C4-2B (cell line): Measurements from ENCODE around the gene OR4E2.
"Not testable (repeated sequence)": the region's sequence is repeated elsewhere in the genome, so short reads cannot be mapped to it uniquely, and the experiment has no call there.

Experiments used
- H3K27ac ChIP-seq: fragments of 450-650 bp; 2 replicates; pipeline ENCODE4 v1.5.1; 2017
- ZFX ChIP-seq: fragments of 450-650 bp; IDR thresholded peaks from 2 replicates; pipeline ENCODE4 v1.6.1; 2017
- TF ChIP-seq, protein P1 (sequence below): fragments of 450-650 bp; conservative IDR thresholded peaks from 2 replicates; pipeline ENCODE4 v1.5.1; 2017; ENCODE audit warnings: mild to moderate bottlenecking

Gene OR4E2

DNA sequence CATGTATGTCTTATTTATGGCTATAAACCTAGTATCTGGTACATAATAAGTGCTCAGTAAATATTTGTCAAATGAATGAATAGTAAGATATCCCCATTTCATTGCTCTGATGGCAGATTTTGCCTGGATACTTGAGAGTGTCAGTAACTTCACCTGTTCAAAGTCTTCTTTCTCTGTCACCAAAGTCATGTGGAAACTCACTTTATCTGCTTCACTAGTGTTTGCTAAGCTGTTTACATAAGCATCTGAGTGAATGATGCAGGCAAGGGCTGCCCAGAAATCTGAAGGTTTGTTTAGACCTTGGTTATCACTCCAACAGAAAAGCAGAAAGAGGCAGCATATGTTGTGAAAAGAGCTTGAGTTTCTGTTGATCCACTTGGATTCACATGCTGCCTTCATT lies 15.6 kb downstream of the OR4E2 start:
- TF ChIP-seq, protein P1, sequence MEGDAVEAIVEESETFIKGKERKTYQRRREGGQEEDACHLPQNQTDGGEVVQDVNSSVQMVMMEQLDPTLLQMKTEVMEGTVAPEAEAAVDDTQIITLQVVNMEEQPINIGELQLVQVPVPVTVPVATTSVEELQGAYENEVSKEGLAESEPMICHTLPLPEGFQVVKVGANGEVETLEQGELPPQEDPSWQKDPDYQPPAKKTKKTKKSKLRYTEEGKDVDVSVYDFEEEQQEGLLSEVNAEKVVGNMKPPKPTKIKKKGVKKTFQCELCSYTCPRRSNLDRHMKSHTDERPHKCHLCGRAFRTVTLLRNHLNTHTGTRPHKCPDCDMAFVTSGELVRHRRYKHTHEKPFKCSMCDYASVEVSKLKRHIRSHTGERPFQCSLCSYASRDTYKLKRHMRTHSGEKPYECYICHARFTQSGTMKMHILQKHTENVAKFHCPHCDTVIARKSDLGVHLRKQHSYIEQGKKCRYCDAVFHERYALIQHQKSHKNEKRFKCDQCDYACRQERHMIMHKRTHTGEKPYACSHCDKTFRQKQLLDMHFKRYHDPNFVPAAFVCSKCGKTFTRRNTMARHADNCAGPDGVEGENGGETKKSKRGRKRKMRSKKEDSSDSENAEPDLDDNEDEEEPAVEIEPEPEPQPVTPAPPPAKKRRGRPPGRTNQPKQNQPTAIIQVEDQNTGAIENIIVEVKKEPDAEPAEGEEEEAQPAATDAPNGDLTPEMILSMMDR: no peak
- no peak for TF ChIP-seq ZFX
- no peak overlapping the region for H3K27ac ChIP-seq

DNA sequence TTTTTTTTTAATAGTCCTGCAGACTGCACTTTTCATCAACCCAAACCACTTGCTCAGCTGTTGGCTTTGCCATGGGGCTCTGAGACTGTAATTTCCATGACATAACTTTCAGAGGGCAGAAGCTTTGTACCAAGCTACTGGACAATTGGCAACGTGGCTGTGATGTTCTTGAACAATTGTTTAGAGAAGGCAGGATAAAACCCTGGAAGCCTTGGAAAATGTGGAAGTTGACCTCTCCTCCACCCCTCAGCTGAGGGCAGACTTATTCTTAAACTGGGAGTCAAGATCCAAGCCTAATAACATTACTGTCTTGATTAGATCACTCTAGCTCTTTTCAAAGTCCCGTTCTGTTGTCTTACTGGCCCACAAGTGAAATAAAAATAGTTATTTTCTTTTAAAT lies 17.7 kb downstream of the OR4E2 start:
- TF ChIP-seq ZFX: no peak
- TF ChIP-seq, protein P1: no peak
- H3K27ac ChIP-seq: no peak overlapping the region

DNA sequence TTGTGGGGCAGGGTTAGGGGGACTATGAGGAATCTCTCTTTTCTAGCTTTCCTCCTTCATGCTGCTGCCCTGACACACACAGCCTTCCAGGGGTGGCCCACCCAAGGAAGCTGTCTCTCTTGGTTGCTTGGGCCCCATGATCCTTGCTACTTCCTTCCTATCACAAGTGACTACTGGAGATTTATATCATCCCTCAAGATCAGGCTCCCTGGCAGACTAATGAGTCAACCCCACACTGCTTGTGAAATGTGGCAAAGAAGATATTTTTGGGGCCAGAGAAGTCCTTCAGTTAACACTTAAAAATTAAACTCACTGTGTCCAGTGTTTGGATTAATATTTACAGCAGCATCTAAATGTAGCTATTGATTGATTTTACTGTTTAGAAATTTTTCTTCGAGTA lies 18.5 kb downstream of the OR4E2 start:
- H3K27ac ChIP-seq: no peak overlapping the region
- TF ChIP-seq, protein P1: no peak
- no peak for TF ChIP-seq ZFX

DNA sequence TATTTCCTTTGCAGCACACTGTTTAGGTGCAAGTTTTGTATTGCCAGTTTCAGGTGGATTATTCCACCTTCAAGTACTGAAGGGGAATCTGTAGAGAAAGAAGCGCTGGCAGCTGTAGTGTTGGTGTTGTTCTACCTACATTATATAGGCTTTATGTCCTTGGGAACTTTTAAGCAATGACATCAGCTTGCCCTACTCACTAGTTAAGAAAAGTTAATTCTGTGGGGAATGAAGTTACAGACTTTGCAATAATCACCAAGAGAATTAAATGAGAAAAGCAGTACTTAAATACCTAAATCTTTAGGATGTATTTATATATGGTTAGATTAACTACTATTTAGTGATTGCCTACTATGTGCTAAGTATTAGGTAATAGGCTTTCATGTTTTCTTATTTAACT lies 20.1 kb downstream of the OR4E2 start, which contains the start of gene OR4E1:
TSS of gene OR4E1 (minus strand) at position 101 of the 400 bp plus-strand sequence. CDS start 2,883 bp downstream, outside the sequence.
- no peak within 1 kb of the TSS for H3K27ac ChIP-seq
- TF ChIP-seq ZFX: no peak
- TF ChIP-seq, protein P1: no peak

DNA sequence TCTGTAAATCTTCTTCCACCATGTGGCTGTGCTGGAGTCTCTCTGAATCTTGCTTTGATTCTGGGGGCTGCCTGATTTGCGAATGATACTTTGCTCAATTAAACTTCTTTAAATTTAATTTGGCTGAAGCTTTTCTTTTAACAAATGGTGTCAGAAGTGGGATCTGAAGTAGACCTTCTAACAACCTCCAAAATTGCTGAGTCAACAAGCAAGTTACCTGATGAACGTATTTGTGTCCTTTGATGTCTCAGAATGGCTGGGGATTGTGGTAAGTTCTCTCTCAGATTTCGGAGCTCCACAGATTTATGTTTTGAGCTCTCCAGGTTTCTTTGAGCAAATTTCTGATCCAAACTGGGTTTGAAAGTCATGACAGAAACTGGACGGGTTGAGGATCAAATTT lies 21.9 kb downstream of the OR4E2 start:
- H3K27ac ChIP-seq: no peak overlapping the region
- no peak for TF ChIP-seq ZFX
- TF ChIP-seq, protein P1: no peak

DNA sequence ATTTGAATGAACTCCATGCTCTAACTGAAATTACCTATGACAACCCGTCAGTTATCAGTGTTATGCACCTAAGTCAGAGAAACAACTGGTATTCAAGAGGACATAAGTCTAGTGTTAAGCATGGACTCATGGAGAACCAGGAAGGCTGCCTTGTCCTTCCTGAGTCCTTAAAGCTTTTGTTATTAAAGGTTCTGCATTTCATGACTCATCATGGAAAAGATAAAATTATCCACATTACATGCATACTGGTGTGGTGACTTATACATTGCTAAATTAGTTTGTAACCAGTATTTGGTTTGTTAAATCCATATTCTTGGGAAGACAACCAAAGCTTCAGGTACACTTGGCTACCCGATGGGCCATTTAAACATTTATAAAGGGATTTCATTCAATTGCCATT lies 26.4 kb downstream of the OR4E2 start:
- no peak for TF ChIP-seq ZFX
- H3K27ac ChIP-seq: no peak overlapping the region

DNA sequence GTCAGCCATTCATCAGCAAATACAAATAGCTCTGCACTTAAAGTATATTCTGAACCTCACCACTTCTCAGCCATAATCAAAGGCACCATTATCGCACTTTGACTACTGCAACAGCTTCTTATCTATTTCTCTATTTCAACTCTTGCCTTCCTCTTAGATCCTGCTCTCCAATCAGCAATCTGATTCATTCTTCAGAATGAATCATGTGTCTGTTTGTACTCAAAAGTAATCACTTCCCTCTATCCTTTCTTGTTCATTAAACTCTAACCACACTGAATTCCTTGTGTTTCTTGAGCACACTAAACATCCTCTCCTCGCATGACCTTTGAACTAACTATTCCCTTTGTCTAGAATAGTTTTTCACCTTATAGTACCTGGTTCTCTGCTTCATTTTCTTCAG lies 32.8 kb downstream of the OR4E2 start:
- H3K27ac ChIP-seq: no peak overlapping the region
- no peak for TF ChIP-seq ZFX
- TF ChIP-seq, protein P1: no peak

DNA sequence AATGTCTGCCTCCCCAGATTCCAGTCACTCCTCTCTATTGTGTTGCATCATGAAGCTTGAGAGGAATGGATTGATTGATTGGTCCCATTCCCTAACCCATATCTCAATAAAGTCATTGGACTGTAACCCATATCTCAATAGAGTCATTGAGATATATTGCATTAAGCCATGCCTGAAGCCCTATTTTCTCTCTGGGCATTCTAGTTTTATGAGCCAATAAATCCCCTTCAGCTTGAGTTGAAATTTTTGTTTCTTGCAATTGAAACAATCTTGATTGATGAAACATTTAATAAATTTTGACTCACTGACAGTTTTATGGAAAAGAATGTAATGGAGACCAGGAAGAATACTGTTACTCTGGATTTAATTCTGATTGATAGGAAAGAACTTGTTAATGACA lies 40.8 kb downstream of the OR4E2 start:
- no peak for TF ChIP-seq ZFX
- TF ChIP-seq, protein P1: no peak
- no peak overlapping the region for H3K27ac ChIP-seq

DNA sequence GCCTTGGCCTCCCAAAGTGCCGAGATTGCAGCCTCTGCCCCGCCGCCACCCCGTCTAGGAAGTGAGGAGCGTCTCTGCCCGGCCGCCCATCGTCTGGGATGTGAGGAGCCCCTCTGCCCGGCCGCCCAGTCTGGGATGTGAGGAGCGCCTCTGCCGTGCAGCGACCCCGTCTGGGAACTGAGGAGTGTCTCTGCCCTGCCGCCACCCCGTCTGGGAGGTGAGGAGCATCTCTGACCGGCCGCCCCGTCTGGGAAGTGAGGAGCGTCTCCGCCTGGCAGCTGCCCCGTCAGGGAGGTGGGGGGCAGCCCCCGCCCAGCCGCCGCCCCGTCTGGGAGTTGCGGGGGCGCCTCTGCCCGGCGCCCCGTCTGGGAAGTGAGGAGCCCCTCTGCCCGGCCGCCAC lies 44.0 kb downstream of the OR4E2 start:
- not testable (repeated sequence) for H3K27ac ChIP-seq

DNA sequence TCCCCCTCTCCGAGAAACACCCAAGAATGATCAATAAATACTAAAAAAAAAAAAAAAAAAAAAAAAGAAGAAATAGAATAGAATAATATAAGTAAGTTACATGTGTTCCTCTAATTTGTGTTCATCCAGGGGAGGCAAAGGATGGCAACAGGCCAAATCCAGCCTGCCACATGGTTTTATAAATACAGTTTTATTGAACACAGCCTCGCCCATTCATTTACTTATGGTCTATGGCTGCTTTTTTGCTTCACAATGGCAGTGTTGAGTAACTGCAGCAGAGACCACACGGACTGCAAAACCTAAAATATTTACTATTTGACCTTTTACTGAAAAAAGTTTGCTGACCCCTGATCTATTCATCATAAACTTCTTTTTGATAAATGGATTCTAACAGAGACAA lies 44.9 kb downstream of the OR4E2 start:
- H3K27ac ChIP-seq: not testable (repeated sequence)
